Stimulated activated CD8-positive, alpha-beta memory T cell treated with anti-CD3 and anti-CD28 coated beads, Interleukin-15, amount 100 ng/mL, for 1 hour (primary cell): Measurements from ENCODE around the gene MAPK7.
"Not testable (repeated sequence)": the region's sequence is repeated elsewhere in the genome, so short reads cannot be mapped to it uniquely, and the experiment has no call there.

Source experiments
- DNase-seq: peaks from one replicate; pipeline ENCODE4 v3.0.0-alpha.2; 2020; ENCODE audit warnings: low read depth

Gene MAPK7

GRCh38 chr17:19343256-19343630, 35.1 kb upstream of the MAPK7 start:
- no peak for DNase-seq

DNA sequence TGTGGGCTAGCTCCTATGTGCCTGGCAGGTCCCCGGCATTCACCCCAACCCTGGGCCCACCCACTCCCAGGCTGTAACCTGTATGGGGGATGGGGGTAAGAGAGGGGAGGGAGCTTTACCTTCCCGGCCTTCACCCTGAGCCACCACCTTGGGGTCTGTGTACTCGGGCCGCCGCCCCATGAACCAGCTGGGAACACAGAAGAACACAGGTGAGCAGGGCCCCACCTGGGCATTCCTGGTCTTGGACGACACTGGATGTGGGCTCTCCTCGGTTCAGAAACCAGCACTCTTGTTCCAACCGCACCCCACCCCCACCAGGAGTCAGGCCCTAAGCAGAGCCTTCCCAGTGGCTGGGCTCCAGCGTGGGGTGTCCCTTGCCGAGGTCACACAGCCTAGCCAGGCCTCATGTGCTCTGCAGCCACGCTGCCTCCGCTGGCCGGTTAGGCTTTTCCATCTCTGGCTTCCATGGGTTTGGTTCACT, 34.6 kb upstream of the MAPK7 start:
- no peak for DNase-seq

- DNase-seq: no peak
These were observed 33.8 kb upstream of the MAPK7 start for GRCh38 chr17:19344311-19345066.

GRCh38 chr17:19345067-19345460, 33.2 kb upstream of the MAPK7 start:
- no peak for DNase-seq

GRCh38 chr17:19345486-19346350, 32.6 kb upstream of the MAPK7 start:
- DNase-seq: no peak

GRCh38 chr17:19346351-19347255, 31.7 kb upstream of the MAPK7 start:
- DNase-seq: no peak

- no peak for DNase-seq
These were observed 30.8 kb upstream of the MAPK7 start for GRCh38 chr17:19347323-19348080.

DNA sequence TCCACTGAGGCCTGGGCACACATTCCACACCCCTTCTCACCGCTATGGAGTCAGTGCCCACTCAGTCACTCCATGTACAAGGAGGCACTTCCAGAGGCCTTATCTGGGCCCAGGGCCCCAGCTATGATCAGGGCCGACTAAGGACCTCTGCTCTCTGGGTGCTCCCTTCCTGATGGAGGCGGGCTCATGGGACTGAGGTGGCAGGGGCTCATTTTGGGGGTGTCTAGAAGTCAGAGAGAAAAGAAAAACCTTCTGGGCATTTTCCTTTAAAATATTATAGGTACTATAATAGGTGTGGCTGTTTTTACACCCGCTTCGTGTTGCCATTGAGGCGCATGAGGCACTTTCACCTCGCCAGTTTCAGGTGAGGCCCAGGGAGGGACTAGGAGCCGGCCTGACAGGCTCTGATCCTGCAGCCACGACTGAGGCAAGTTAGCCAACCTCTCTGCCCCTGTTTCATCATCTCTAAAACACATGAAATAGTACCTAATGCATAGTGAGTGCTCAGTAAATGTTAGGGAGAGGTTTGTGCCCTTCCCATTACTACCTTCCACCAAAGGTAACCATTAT, 30.1 kb upstream of the MAPK7 start:
- no peak for DNase-seq

GRCh38 chr17:19348806-19349205, 29.5 kb upstream of the MAPK7 start:
- DNase-seq: no peak

DNA sequence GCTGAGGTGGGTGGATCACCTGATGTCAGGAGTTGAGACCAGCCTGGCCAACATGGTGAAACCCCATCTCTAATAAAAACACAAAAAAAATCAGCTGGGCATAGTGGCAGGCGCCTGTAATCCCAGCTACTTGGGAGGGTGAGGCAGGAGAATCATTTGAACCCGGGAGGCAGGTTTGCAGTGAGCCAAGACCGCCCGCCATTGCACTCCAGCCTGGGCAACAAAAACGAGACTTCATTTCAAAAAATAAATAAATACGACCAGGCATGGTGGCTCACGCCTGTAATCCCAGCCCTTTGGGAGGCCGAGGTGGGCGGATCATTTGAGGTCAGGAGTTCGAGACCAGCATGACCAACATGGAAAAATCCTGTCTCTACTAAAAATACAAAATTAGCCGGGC, 24.9 kb upstream of the MAPK7 start:
- DNase-seq: not testable (repeated sequence)

- DNase-seq: no peak
These were observed 23.6 kb upstream of the MAPK7 start for GRCh38 chr17:19354748-19355147.

GRCh38 chr17:19357351-19357750, 20.9 kb upstream of the MAPK7 start:
- no peak for DNase-seq

- no peak for DNase-seq
These were observed 20.5 kb upstream of the MAPK7 start for GRCh38 chr17:19357761-19358160.

GRCh38 chr17:19359151-19359550, 19.1 kb upstream of the MAPK7 start:
- no peak for DNase-seq

DNA sequence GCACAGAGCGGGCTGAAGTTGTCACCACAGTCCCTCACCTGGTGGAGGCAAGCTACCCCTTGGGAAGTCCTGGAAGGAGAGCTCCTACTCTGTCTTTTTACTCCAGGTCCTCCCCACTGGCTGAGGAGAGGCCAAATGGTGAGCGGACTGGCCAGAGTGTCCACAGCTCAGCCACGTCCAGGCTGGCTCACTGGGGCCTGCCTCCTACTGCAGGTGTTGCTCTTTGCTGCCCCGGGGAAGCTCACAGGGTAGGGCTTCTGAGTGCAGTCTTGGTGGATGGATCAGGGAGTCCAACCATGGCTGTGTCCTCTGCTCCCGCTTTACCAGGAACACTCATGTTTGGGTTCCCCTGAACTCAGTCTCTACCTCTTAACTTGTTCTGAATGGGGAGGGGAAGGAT, 18.4 kb upstream of the MAPK7 start:
- no peak for DNase-seq

DNA sequence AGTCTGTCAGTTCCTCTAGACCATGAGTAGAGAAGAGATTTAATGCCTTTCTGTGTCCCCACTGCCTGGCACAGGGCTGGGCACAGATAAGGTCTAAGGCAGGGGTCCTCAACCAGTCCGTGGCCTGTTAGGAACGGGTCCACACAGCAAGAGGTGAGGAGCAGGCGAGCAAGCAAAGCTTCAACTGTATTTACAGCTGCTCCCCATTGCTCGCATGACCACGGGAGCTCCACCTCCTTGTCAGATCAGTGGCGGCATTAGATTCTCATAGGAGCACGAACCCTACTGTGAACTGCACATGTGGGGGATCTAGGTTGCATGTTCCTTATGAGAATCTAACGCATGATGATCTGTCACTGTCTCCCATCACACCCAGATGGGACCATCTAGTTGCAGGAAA, 17.5 kb upstream of the MAPK7 start:
- DNase-seq: no peak

GRCh38 chr17:19361326-19361725, 17.0 kb upstream of the MAPK7 start:
- no peak for DNase-seq

- no peak for DNase-seq
These were observed 16.4 kb upstream of the MAPK7 start for GRCh38 chr17:19361944-19362276.

DNA sequence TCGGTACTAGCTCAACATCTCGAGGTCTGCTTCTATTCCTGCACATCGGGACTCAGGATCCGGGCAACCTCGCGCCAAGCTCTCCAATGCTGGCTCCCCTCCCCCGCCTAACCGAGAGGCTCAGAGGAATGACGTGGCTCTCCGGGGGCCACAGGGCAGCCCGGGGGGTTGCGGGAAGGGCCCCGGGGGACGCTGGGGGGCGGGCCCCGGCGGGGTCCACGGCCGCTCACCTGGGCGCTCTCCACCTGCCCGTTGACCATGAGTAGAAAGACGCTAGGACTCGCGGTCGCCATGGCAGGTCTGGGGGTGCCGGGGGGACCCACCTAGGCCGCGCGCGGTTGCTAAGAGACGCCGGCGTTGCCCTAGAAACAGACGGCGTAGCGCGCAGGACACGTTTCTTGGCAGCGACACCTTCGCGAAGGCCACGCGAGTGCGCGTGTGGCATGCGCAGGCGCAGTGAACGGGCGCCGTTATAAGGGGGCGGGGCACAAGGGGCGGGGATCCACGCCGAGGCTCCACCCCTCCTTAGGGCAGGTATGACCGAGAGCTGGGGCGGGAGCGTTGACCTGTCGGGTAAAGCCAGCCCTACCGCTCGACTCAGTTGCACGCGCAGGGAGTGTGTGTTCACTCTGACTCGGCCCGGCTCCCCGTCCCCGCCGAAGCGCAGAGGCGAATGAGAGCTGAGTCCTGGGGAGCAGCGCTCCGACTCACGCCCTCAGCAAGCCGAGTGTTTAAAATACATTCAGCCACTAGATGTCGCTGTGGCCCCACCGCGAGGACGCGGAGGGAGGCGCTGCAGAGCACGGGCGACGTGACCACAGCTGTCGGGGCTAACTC, 15.8 kb upstream of the MAPK7 start, which contains the start of gene B9D1:
B9D1 (minus strand) TSS at position 447 of the 837 bp plus-strand sequence; CDS start at position 293, 154 bp downstream.
- DNase-seq: peak; percentile 87

- DNase-seq: no peak
These were observed 15.2 kb upstream of the MAPK7 start for GRCh38 chr17:19363114-19363438.
